IMR-90 (cell line): ENCODE measurements around the gene SLC16A7. TPM values are rescaled to one million over a fixed set of nuclear protein-coding genes. Genes with fewer than 3 reads are reported as not detected.

Experiments used
- ATAC-seq: fragments of 200-7000 bp; cut with Tn5 transposase; 2 replicates; pipeline ENCODE4 v1.9.1; 2020; ENCODE audit warnings: low read depth, mild to moderate bottlenecking, moderate library complexity
- BruUV-seq: library from RNA; stranded (reverse); fragments of 400-500 nt; replicated peaks from 2 replicates; lab custom pipeline; 2021; lab: Mats Ljungman, UMichigan
- CTCF ChIA-PET: fragments of 300-600 bp; formaldehyde crosslinking; extraction: SDS; loops from one replicate; lab custom pipeline; 2021; ENCODE audit warnings: antibody characterized with exemption; lab: Yijun Ruan, JAX
- POLR2A ChIA-PET: fragments of 300-600 bp; sonication (Branson Sonifier 250); formaldehyde crosslinking; loops from one replicate; lab custom pipeline; 2022; ENCODE audit warnings: antibody characterized with exemption; ENCODE audit not compliant: unreplicated experiment; lab: Charles Lee
- DNase-seq: peaks from one replicate; pipeline ENCODE4 v3.0.0; 2013
- H2AFZ ChIP-seq: replicated peaks from 2 replicates; pipeline ENCODE3; 2013; ENCODE audit warnings: low read length, mild to moderate bottlenecking; ENCODE audit not compliant: poor library complexity
- H2AK5ac ChIP-seq: 2 replicates; pipeline ENCODE4 v1.6.1; 2013; ENCODE audit warnings: low read depth, low read length, inconsistent platforms
- H2AK9ac ChIP-seq: replicated peaks from 2 replicates; pipeline ENCODE3; 2013; ENCODE audit warnings: mild to moderate bottlenecking, low read depth, low read length, moderate library complexity; ENCODE audit not compliant: poor library complexity
- H2BK120ac ChIP-seq: 2 replicates; pipeline ENCODE4 v1.6.1; 2013; ENCODE audit warnings: low read depth, low read length, inconsistent platforms
- H2BK15ac ChIP-seq: 3 replicates; pipeline ENCODE4 v1.6.1; 2013; ENCODE audit warnings: low read depth, low read length, inconsistent platforms
- H2BK20ac ChIP-seq: 2 replicates; pipeline ENCODE4 v1.6.1; 2013; ENCODE audit warnings: low read depth, mild to moderate bottlenecking, inconsistent platforms, low read length, moderate library complexity
- H2BK5ac ChIP-seq: 2 replicates; pipeline ENCODE4 v1.6.1; 2013; ENCODE audit warnings: mild to moderate bottlenecking, low read depth, low read length, inconsistent platforms; ENCODE audit not compliant: poor library complexity, severe bottlenecking
- H3K14ac ChIP-seq: replicated peaks from 2 replicates; pipeline ENCODE4 v1.6.1; 2013; ENCODE audit warnings: low read depth, low read length, inconsistent platforms
- H3K18ac ChIP-seq: 2 replicates; pipeline ENCODE4 v1.6.1; 2013; ENCODE audit warnings: low read depth, low read length, control low read depth
- H3K23ac ChIP-seq: 2 replicates; pipeline ENCODE4 v1.6.1; 2013; ENCODE audit warnings: low read depth, low read length, inconsistent platforms
- H3K27ac ChIP-seq: 2 replicates; pipeline ENCODE4 v1.5.1; 2013; ENCODE audit warnings: mild to moderate bottlenecking, control low read depth, low read length; ENCODE audit not compliant: insufficient read depth
- H3K27me3 ChIP-seq: 2 replicates; pipeline ENCODE4 v1.6.1; 2013; ENCODE audit warnings: low read length; ENCODE audit not compliant: control insufficient read depth, insufficient read depth
- H3K36me3 ChIP-seq: 2 replicates; pipeline ENCODE4 v1.6.1; 2013; ENCODE audit warnings: low read length, mixed read lengths; ENCODE audit not compliant: control insufficient read depth, insufficient read depth
- H3K4ac ChIP-seq: 2 replicates; pipeline ENCODE4 v1.6.1; 2013; ENCODE audit warnings: low read depth, low read length, inconsistent platforms
- H3K4me1 ChIP-seq: 2 replicates; pipeline ENCODE4 v1.6.1; 2013; ENCODE audit warnings: low read length, mixed read lengths; ENCODE audit not compliant: control insufficient read depth, insufficient read depth
- H3K4me2 ChIP-seq: 2 replicates; pipeline ENCODE4 v1.6.1; 2013; ENCODE audit warnings: low read depth, mild to moderate bottlenecking, control low read depth, low read length, moderate library complexity
- H3K4me3 ChIP-seq: 2 replicates; pipeline ENCODE4 v1.5.1; 2013; ENCODE audit warnings: low read depth, mild to moderate bottlenecking, control low read depth, low read length, moderate library complexity; ENCODE audit not compliant: insufficient read depth
- H3K56ac ChIP-seq: 2 replicates; pipeline ENCODE4 v1.6.1; 2013; ENCODE audit warnings: low read length, inconsistent platforms; ENCODE audit not compliant: insufficient read depth; ENCODE audit errors: extremely low read depth
- H3K79me1 ChIP-seq, 2 experiments: 2 replicates each; pipeline ENCODE4 v1.6.1; 2013; ENCODE audit warnings: low read length in 2 of 2, inconsistent platforms in 1 of 2, low read depth in 1 of 2
- H3K9ac ChIP-seq: 2 replicates; pipeline ENCODE4 v1.6.1; 2013; ENCODE audit warnings: low read depth, low read length, control low read depth
- H3K9me1 ChIP-seq: 2 replicates; pipeline ENCODE4 v1.6.1; 2013; ENCODE audit warnings: low read length, inconsistent platforms; ENCODE audit not compliant: insufficient read depth
- H3K9me3 ChIP-seq: 2 replicates; pipeline ENCODE4 v1.6.1; 2013; ENCODE audit warnings: low read length; ENCODE audit not compliant: control insufficient read depth, insufficient read depth
- H4K20me1 ChIP-seq: 2 replicates; pipeline ENCODE4 v1.6.1; 2013; ENCODE audit warnings: low read length, inconsistent platforms; ENCODE audit not compliant: insufficient read depth
- H4K5ac ChIP-seq: 2 replicates; pipeline ENCODE4 v1.6.1; 2013; ENCODE audit warnings: mild to moderate bottlenecking, low read depth, low read length, control low read depth
- H4K8ac ChIP-seq, 2 experiments: 2 replicates each; pipeline ENCODE4 v1.6.1; 2013; ENCODE audit warnings: low read depth in 2 of 2, low read length in 2 of 2, control low read depth in 1 of 2, inconsistent platforms in 1 of 2
- H4K91ac ChIP-seq: 2 replicates; pipeline ENCODE4 v1.6.1; 2013; ENCODE audit warnings: low read depth, low read length, inconsistent platforms; ENCODE audit not compliant: insufficient read depth
- BHLHE40 ChIP-seq: fragments of 150-350 bp; IDR thresholded peaks from 2 replicates; pipeline ENCODE4 v1.6.1; 2016; ENCODE audit warnings: mild to moderate bottlenecking, low read depth, low read length
- CEBPB ChIP-seq: IDR thresholded peaks from 2 replicates; pipeline ENCODE4 v1.6.1; 2012; ENCODE audit warnings: low read depth, low read length, improper control_type of control experiment
- CHD1 ChIP-seq: IDR thresholded peaks from 2 replicates; pipeline ENCODE4 v1.6.1; 2012; ENCODE audit warnings: low read depth, low read length, improper control_type of control experiment
- CTCF ChIP-seq: conservative IDR thresholded peaks from 2 replicates; pipeline ENCODE4 v1.5.1; 2012; ENCODE audit warnings: mild to moderate bottlenecking, low read depth, low read length, improper control_type of control experiment
- ELK1 ChIP-seq: fragments of 150-350 bp; IDR thresholded peaks from 2 replicates; pipeline ENCODE4 v1.6.1; 2016; ENCODE audit warnings: low read depth, mild to moderate bottlenecking, low read length, moderate library complexity, borderline replicate concordance
- FOS ChIP-seq: fragments of 150-350 bp; IDR thresholded peaks from 2 replicates; pipeline ENCODE4 v1.6.1; 2016; ENCODE audit warnings: low read depth, low read length
- MAFK ChIP-seq: IDR thresholded peaks from 2 replicates; pipeline ENCODE4 v1.6.1; 2012; ENCODE audit warnings: low read depth, low read length, improper control_type of control experiment
- MAZ ChIP-seq: IDR thresholded peaks from 2 replicates; pipeline ENCODE4 v1.6.1; 2012; ENCODE audit warnings: low read depth, mild to moderate bottlenecking, low read length, improper control_type of control experiment, moderate library complexity, borderline replicate concordance
- MXI1 ChIP-seq: IDR thresholded peaks from 2 replicates; pipeline ENCODE4 v1.6.1; 2012; ENCODE audit warnings: low read depth, mild to moderate bottlenecking, low read length, moderate library complexity, borderline replicate concordance
- NFE2L2 ChIP-seq: fragments of 150-350 bp; IDR thresholded peaks from 2 replicates; pipeline ENCODE4 v1.6.1; 2016; ENCODE audit warnings: low read depth, mild to moderate bottlenecking, low read length
- POLR2A ChIP-seq: IDR thresholded peaks from 2 replicates; pipeline ENCODE4 v1.6.1; 2012; ENCODE audit warnings: mild to moderate bottlenecking, low read depth, low read length
- RAD21 ChIP-seq: IDR thresholded peaks from 2 replicates; pipeline ENCODE4 v1.6.1; 2012; ENCODE audit warnings: low read length, improper control_type of control experiment
- RFX5 ChIP-seq: IDR thresholded peaks from 2 replicates; pipeline ENCODE4 v1.8.0; 2012; ENCODE audit warnings: low read depth, mild to moderate bottlenecking, low read length, moderate library complexity
- SMC3 ChIP-seq: fragments of 150-350 bp; IDR thresholded peaks from 2 replicates; pipeline ENCODE4 v1.6.1; 2016; ENCODE audit warnings: low read depth, mild to moderate bottlenecking, antibody characterized with exemption, low read length, moderate library complexity
- USF2 ChIP-seq: fragments of 150-350 bp; IDR thresholded peaks from 2 replicates; pipeline ENCODE4 v1.6.1; 2017; ENCODE audit warnings: mild to moderate bottlenecking, antibody characterized with exemption, low read length, low read depth
- dilution Hi-C: fragments of 300-500 bp; cut with HindIII; formaldehyde crosslinking; loops from one replicate; pipeline ENCODE4 v1.14.3; 2018; ENCODE audit warnings: low sequenced_read_pairs; ENCODE audit not compliant: unreplicated experiment
- in situ Hi-C: fragments of 300-500 bp; cut with MboI; formaldehyde crosslinking; loops from 3 replicates; pipeline ENCODE4 v1.14.3; 2019; ENCODE audit warnings: low sequenced_read_pairs, inconsistent platforms, mixed read lengths
- intact Hi-C: fragments of 100-400 bp; cut with micrococcal nuclease; formaldehyde crosslinking; loops from 2 replicates; pipeline ENCODE4 v1.10.0; 2022
- polyA plus RNA-seq, 3 experiments: library from polyadenylated mRNA; depleted of rRNA; stranded (reverse); fragments of >200 nt; gene quantifications; 2 replicates each; pipeline ENCODE4 v1.2.3, GENCODE V29; 2012; ENCODE audit warnings: low replicate concordance in 1 of 3
- total RNA-seq: library from RNA; depleted of rRNA; stranded (reverse); fragments of >200 nt; gene quantifications from 2 replicates; pipeline ENCODE4 v1.2.3, GENCODE V29; 2012

Gene SLC16A7
- total and polyA plus RNA-seq, 2 of the 4 experiments (the other 2 are of a cell fraction), result 2.6 to 21.5 TPM

- no peak overlapping the region for H2AFZ ChIP-seq
- H3K14ac ChIP-seq, result no peak overlapping the region
- no peak overlapping the region for H2AK5ac ChIP-seq
- H3K23ac ChIP-seq, result no peak overlapping the region
- H3K27me3 ChIP-seq, result no peaks in the 10 kb centered on the region
- no TSS peak for BruUV-seq
- ATAC-seq (no peak), DNase-seq (no peak)
- H2AK9ac ChIP-seq, result no peak overlapping the region
- no peak overlapping the region for H4K8ac ChIP-seq
- H4K5ac ChIP-seq, result no peak overlapping the region
- H2BK5ac ChIP-seq, result no peak overlapping the region
- H2BK120ac ChIP-seq, result no peak overlapping the region
- peaks cover 3 to 4% of the 10 kb centered on the region in 2 experiments; a peak in 2 of 4 replicates for H3K79me1 ChIP-seq
- CTCF ChIA-PET, result no interaction called here
- H3K36me3 ChIP-seq, result no peaks in the 10 kb centered on the region; the same call in 1 of the 2 replicates
- no peak overlapping the region for H3K27ac ChIP-seq
- H3K56ac ChIP-seq, result no peak overlapping the region
- TF ChIP-seq MAZ, result no peak
- TF ChIP-seq MAFK, result no peak
- no peak for TF ChIP-seq CEBPB
- no peak for TF ChIP-seq ELK1
- no peak for TF ChIP-seq RAD21
- TF ChIP-seq FOS, result no peak
- TF ChIP-seq POLR2A, result no peak
- no peak for TF ChIP-seq MXI1
- TF ChIP-seq CTCF, result no peak
- TF ChIP-seq NFE2L2, result no peak
- TF ChIP-seq USF2, result no peak
- no peak for TF ChIP-seq RFX5
- no peak for TF ChIP-seq SMC3
- TF ChIP-seq CHD1, result no peak
- TF ChIP-seq BHLHE40, result no peak
- no peak overlapping the region for H3K4ac ChIP-seq
- H3K9me3 ChIP-seq, result no peaks in the 10 kb centered on the region
- no peak overlapping the region for H3K18ac ChIP-seq
- dilution Hi-C loops (no loop called here), in situ Hi-C loops (no loop called here), intact Hi-C loops (no loop called here)
- H2BK15ac ChIP-seq, result no peak overlapping the region
- POLR2A ChIA-PET, result no interaction called here
- H3K4me1 ChIP-seq, result no peaks in the 10 kb centered on the region
- no peak overlapping the region for H2BK20ac ChIP-seq
- no peaks in the 10 kb centered on the region; the same call in 1 of the 2 replicates for H3K9me1 ChIP-seq
- no peak overlapping the region for H3K4me2 ChIP-seq
- H3K4me3 ChIP-seq, result no peak overlapping the region
- no peak overlapping the region for H3K9ac ChIP-seq
- no peaks in the 10 kb centered on the region for H4K20me1 ChIP-seq
- H4K91ac ChIP-seq, result no peak overlapping the region
Observed at GRCh38 chr12:59603754-59604153, 7.9 kb downstream of the SLC16A7 start.
